ENCODE results near the gene ANAPC16.
"Not testable (repeated sequence)": the region's sequence is repeated elsewhere in the genome, so short reads cannot be mapped to it uniquely, and the experiment has no call there.

DNA sequence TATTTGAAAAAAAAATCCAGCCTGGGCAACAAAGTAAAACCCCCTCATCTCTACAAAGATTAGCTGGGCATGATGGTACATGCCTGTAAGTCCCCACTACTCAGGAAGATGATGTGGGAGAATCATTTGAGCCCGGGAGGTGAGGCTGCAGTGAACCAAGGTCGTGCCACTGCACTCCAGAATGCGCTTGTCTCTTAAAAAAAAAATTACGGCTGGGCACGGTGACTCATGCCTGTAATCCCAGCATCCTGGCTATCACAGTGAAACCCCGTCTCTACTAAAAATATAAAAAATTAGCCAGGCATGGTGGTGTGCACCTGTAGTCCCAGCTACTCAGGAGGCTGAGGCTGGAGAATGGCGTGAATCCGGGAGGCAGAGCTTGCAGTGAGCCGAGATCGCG, 4.4 kb upstream of the ANAPC16 start:
- TF ChIP-seq, protein P1, sequence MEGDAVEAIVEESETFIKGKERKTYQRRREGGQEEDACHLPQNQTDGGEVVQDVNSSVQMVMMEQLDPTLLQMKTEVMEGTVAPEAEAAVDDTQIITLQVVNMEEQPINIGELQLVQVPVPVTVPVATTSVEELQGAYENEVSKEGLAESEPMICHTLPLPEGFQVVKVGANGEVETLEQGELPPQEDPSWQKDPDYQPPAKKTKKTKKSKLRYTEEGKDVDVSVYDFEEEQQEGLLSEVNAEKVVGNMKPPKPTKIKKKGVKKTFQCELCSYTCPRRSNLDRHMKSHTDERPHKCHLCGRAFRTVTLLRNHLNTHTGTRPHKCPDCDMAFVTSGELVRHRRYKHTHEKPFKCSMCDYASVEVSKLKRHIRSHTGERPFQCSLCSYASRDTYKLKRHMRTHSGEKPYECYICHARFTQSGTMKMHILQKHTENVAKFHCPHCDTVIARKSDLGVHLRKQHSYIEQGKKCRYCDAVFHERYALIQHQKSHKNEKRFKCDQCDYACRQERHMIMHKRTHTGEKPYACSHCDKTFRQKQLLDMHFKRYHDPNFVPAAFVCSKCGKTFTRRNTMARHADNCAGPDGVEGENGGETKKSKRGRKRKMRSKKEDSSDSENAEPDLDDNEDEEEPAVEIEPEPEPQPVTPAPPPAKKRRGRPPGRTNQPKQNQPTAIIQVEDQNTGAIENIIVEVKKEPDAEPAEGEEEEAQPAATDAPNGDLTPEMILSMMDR (IDR thresholded peaks at IDR 0.05), result not testable (repeated sequence)
- not testable (repeated sequence) for TF ChIP-seq POLR2AphosphoS5, EP300, POLR2A (IDR thresholded peaks at IDR 0.05)
